Activated CD4-positive, alpha-beta T cell treated with anti-CD3 and anti-CD28 coated beads, Interleukin-2, amount 10 ng/mL, durations not matched to agents 7 days and 5 days (primary cell): Measurements from ENCODE around the gene ARHGAP28. TPM values are rescaled to one million over a fixed set of nuclear protein-coding genes. Genes with fewer than 3 reads are reported as not detected.

Experiments
- CTCF ChIA-PET: fragments of 350-600 bp; sonication (Branson Sonifier 250); formaldehyde crosslinking; loops from one replicate; lab custom pipeline; 2021; ENCODE audit warnings: antibody characterized with exemption; lab: Charles Lee
- POLR2A ChIA-PET: fragments of 350-600 bp; sonication (Branson Sonifier 250); formaldehyde crosslinking; loops from one replicate; lab custom pipeline; 2021; ENCODE audit warnings: antibody characterized with exemption; lab: Charles Lee
- DNase-seq: peaks from one replicate; pipeline ENCODE4 v3.0.0-alpha.2; 2020
- H3K27ac Mint-ChIP-seq: one replicate; pipeline ENCODE4 v1.8.0; 2021; ENCODE audit warnings: mild to moderate bottlenecking, moderate library complexity, mixed read lengths
- H3K27me3 Mint-ChIP-seq: one replicate; pipeline ENCODE4 v1.8.0; 2021; ENCODE audit warnings: mixed read lengths
- H3K36me3 Mint-ChIP-seq: one replicate; pipeline ENCODE4 v1.8.0; 2021; ENCODE audit warnings: low read depth, mixed read lengths
- H3K4me1 Mint-ChIP-seq: one replicate; pipeline ENCODE4 v1.8.0; 2021; ENCODE audit warnings: mixed read lengths
- H3K4me3 Mint-ChIP-seq: one replicate; pipeline ENCODE4 v1.8.0; 2021; ENCODE audit warnings: mild to moderate bottlenecking, moderate library complexity, mixed read lengths
- H3K9me3 Mint-ChIP-seq: one replicate; pipeline ENCODE4 v1.8.0; 2021; ENCODE audit warnings: mixed read lengths
- total RNA-seq, 2 experiments: library from RNA; stranded (reverse); gene quantifications; one replicate each; pipeline ENCODE4 v1.2.3, GENCODE V29; 2021

The ARHGAP28 gene
- total RNA-seq, 2 experiments from 2014 or later: not detected

- POLR2A ChIA-PET: no interaction called here
- H3K27ac Mint-ChIP-seq: no peak overlapping the region
Measured at GRCh38 chr18:6943143-6943542, 213.6 kb downstream of the ARHGAP28 start.

DNA sequence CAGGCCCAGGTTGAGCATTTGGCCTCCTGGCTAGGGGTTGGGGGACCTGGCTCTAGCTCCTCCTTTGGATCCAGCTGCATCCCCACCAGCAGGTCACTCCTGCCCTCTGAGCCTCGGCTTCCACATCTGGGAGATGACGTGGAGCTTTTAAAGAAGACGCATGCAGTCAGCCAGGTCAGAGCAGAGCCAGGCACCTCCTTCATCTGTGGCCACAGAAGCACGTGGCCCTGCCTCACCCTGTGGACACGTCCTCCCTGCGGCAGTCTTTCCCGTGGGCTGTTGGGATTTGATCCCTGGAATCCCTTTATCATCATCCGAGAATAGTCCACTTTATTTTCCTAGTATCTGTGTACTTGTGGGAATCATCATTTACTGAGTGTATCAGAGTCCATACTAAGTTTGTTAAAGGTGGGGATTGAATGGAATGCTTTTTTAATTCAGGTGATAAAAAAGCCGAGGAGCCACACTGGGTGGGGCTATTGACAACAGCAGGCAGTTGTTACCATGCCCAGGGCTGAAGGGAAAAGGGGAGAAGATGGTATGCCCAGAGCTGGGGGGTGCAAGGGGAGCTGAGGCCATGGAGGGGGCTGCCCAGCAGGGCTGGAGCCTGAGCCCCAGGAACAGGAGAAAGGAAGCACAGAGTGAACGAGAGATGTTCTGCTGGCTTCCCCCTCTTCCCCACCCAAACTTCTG is 218.0 kb downstream of the ARHGAP28 start:
- Mint-ChIP-seq H3K9me3 (peaks cover 3% of the 10 kb centered on the region), H3K27ac (no peak overlapping the region), H3K27me3 (no peaks in the 10 kb centered on the region), H3K36me3 (no peaks in the 10 kb centered on the region), H3K4me1 (no peaks in the 10 kb centered on the region), H3K4me3 (no peak overlapping the region)
- ChIA-PET CTCF (interaction anchor here (1.6 kb wide), 1 partner anchor 13 kb away, joined by 5 read pairs; no protein-coding TSS in a partner anchor), POLR2A (no interaction called here)
- no peak for DNase-seq

More at GRCh38 chr18:6943143-6943542, 213.6 kb downstream of the ARHGAP28 start:
- Mint-ChIP-seq H3K4me3 (no peak overlapping the region), H3K27me3 (no peaks in the 10 kb centered on the region), H3K36me3 (no peaks in the 10 kb centered on the region), H3K9me3 (no peaks in the 10 kb centered on the region), H3K4me1 (no peaks in the 10 kb centered on the region)
- CTCF ChIA-PET: interaction anchor here (0.5 to 0.7 kb wide), 2 partner anchors 43 to 1801 kb away, joined by 3 to 4 read pairs; no protein-coding TSS in a partner anchor
- DNase-seq: no peak

GRCh38 chr18:6948281-6949055 is 219.0 kb downstream of the ARHGAP28 start:
- no peak overlapping the region for H3K27ac Mint-ChIP-seq
- no peaks in the 10 kb centered on the region for H3K4me1 Mint-ChIP-seq
- no peak overlapping the region for H3K4me3 Mint-ChIP-seq
- H3K36me3 Mint-ChIP-seq: no peaks in the 10 kb centered on the region
- no peak for DNase-seq
- no peaks in the 10 kb centered on the region for H3K27me3 Mint-ChIP-seq
- CTCF ChIA-PET: no interaction called here
- POLR2A ChIA-PET: no interaction called here
- peaks cover 3% of the 10 kb centered on the region for H3K9me3 Mint-ChIP-seq

GRCh38 chr18:6949800-6950586 is 220.5 kb downstream of the ARHGAP28 start:
- DNase-seq: no peak
- ChIA-PET CTCF (interaction anchor here (0.6 kb wide), 1 partner anchor 238 kb away, joined by 5 read pairs; no protein-coding TSS in a partner anchor), POLR2A (no interaction called here)
- Mint-ChIP-seq H3K27ac (no peak overlapping the region), H3K9me3 (peaks cover 3% of the 10 kb centered on the region), H3K4me1 (no peaks in the 10 kb centered on the region), H3K4me3 (no peak overlapping the region), H3K27me3 (no peaks in the 10 kb centered on the region), H3K36me3 (no peaks in the 10 kb centered on the region)

DNA sequence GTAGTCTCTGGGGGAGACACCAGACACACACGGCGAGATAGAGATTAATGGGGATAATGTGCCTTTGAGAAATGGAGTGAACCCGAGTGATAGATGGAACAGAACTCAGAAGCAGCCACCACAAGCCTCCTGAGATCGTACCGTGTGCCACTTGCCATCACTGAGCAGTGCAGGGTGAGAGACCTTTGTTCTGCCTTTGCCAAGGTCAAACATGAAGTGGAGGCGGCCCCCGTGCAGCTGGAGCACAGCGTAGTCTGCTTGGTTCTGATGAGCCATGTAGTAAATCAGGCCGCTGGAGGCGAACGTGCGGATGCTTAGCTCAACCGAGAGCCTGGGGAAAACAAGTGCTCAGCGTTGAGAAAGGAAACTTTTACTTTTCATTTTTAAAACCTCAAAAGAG is 221.1 kb downstream of the ARHGAP28 start:
- no peak overlapping the region for H3K27ac Mint-ChIP-seq
- POLR2A ChIA-PET: no interaction called here
- H3K27me3 Mint-ChIP-seq: no peaks in the 10 kb centered on the region
- peaks cover 3% of the 10 kb centered on the region for H3K9me3 Mint-ChIP-seq
- H3K4me1 Mint-ChIP-seq: no peaks in the 10 kb centered on the region
- no peaks in the 10 kb centered on the region for H3K36me3 Mint-ChIP-seq
- no peak overlapping the region for H3K4me3 Mint-ChIP-seq
- DNase-seq: no peak
- CTCF ChIA-PET: interaction anchor here (0.6 kb wide), 1 partner anchor 238 kb away, joined by 5 read pairs; no protein-coding TSS in a partner anchor

DNA sequence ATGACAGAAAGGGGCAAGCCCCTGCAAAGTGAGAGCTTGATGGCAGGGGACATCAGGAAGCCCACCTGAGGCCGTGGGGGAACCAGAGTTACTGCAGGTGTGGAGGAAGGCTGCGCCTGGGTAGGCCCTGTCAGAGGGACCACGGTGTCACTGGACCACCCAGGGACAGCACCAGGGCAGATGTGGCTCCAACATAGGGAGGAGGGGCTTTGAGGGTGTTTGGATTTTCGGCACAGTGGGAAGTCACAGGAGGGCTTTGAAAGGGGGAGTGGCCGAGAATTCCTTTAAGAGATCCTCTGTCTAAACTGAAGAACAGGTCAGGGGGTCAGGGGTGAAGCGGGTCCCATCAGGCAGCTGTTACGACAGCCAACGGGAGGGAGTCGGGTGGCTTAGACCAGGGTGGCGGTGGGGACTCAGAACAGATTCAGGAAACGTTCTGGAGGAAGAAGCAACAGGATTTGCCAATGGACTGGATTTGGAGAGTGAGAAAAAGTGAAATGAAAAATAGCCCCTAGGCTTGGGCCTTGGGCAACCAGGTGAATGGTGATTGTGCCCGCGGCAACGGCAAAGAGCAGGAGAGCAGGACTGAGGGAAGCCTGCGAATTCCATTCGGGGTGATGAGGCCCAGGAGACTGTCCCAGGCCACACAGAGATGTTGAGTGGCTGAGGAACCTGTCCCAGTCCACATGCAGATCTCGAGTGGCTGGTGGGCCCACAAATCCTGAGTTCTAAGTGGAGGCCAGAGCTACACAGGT is 222.0 kb downstream of the ARHGAP28 start:
- Mint-ChIP-seq H3K27ac (no peak overlapping the region), H3K9me3 (peaks cover 3% of the 10 kb centered on the region), H3K27me3 (no peaks in the 10 kb centered on the region), H3K36me3 (no peaks in the 10 kb centered on the region), H3K4me3 (no peak overlapping the region), H3K4me1 (no peaks in the 10 kb centered on the region)
- CTCF ChIA-PET: no interaction called here
- POLR2A ChIA-PET: no interaction called here
- DNase-seq: no peak

DNA sequence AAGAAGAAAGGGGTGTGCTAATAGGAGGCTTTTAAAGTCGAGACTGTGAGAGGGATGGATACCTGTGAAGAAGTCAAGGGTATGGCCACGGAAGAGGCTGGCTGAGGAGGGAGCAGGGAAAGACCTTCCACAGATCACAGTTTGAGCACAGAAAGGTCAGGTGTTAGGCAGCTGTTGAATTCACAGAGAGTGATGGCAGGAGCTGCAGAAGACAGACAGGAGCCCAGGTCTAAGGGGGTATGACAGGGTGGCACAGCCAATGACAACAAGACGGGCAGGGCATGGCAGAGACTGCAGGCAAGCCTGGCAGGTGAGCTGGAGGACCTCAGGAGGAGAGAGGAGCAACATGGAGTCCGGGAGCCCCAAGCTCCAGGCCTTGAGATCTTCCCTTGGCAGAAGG is 225.0 kb downstream of the ARHGAP28 start:
- CTCF ChIA-PET: no interaction called here
- Mint-ChIP-seq H3K4me1 (no peaks in the 10 kb centered on the region), H3K27me3 (no peaks in the 10 kb centered on the region), H3K9me3 (peaks cover 3% of the 10 kb centered on the region), H3K36me3 (no peaks in the 10 kb centered on the region), H3K4me3 (no peak overlapping the region), H3K27ac (no peak overlapping the region)
- POLR2A ChIA-PET: no interaction called here
- DNase-seq: no peak

GRCh38 chr18:6955304-6955703 is 225.8 kb downstream of the ARHGAP28 start:
- peaks cover 3% of the 10 kb centered on the region for H3K9me3 Mint-ChIP-seq
- no peaks in the 10 kb centered on the region for H3K36me3 Mint-ChIP-seq
- H3K4me3 Mint-ChIP-seq: no peak overlapping the region
- H3K4me1 Mint-ChIP-seq: no peaks in the 10 kb centered on the region
- CTCF ChIA-PET: no interaction called here
- POLR2A ChIA-PET: no interaction called here
- DNase-seq: no peak
- H3K27ac Mint-ChIP-seq: no peak overlapping the region
- no peaks in the 10 kb centered on the region for H3K27me3 Mint-ChIP-seq

DNA sequence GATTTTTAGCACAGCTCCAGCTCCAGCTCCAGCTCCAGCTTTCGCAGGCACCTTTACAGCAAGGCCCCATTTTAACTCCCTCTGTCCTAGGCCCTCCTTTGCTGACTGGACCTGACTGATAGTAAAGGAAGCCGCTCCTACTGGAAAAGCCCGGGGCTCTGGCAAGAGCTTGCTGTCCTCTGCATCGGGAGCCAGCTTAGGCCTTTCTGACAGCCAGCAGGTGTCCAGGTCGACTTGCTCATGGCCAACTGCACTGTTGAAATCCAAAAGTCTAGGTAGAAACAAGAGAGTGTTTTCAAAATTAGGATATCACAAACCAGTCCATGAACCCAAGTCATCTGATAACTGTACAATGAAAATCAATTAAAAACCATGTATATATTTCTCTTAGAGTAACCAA is 227.0 kb downstream of the ARHGAP28 start:
- no peak overlapping the region for H3K4me3 Mint-ChIP-seq
- no peaks in the 10 kb centered on the region for H3K36me3 Mint-ChIP-seq
- peaks cover 3% of the 10 kb centered on the region for H3K9me3 Mint-ChIP-seq
- no peak for DNase-seq
- no peak overlapping the region for H3K27ac Mint-ChIP-seq
- no peaks in the 10 kb centered on the region for H3K27me3 Mint-ChIP-seq
- POLR2A ChIA-PET: no interaction called here
- CTCF ChIA-PET: no interaction called here
- no peaks in the 10 kb centered on the region for H3K4me1 Mint-ChIP-seq

- DNase-seq: no peak
- Mint-ChIP-seq H3K9me3 (peaks cover under 1% of the 10 kb centered on the region), H3K27ac (no peak overlapping the region), H3K36me3 (no peaks in the 10 kb centered on the region), H3K27me3 (no peaks in the 10 kb centered on the region), H3K4me1 (no peaks in the 10 kb centered on the region), H3K4me3 (no peak overlapping the region)
- CTCF ChIA-PET: no interaction called here
- POLR2A ChIA-PET: no interaction called here
Measured at GRCh38 chr18:6956999-6957398, 227.5 kb downstream of the ARHGAP28 start.

DNA sequence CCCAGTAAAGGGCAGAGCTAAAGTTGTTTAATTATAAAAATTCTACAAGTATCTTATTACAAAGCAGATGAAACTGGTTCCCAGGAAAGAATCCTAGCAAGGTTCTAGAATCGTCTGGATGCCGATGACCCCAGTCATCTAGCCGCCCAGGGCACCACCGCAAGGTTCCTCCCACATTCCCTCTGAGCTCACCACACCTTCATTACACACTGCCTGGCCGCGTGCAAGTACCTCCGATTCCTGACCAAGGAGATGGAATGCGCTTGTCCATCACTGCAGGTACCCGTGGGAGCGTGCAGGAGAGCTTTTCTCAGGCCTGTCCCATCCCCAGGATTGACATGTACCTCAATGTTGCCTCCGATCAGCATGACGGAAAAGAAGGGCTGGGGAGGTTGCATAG is 229.6 kb downstream of the ARHGAP28 start:
- H3K4me1 Mint-ChIP-seq: no peaks in the 10 kb centered on the region

DNA sequence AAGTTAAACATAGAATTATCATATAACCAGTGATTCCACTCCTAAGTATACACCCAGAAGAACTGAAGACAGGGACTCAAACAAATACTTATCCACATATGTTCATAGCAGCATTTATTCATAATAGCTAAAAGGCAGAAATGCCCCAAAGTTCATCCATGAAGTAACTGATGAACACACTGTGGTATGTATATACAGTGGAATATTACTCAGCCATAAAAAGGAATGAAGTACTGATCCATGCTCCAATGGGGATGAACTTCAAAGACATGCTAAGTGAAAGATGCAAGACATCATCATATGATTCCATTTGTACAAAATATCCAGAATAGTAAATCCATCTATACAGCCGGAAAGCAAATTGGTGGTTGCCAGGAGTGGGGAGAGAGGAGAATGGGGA is 230.6 kb downstream of the ARHGAP28 start:
- ChIA-PET POLR2A (no interaction called here), CTCF (no interaction called here)
- Mint-ChIP-seq H3K27ac (no peak overlapping the region), H3K4me3 (no peak overlapping the region), H3K9me3 (no peaks in the 10 kb centered on the region), H3K4me1 (no peaks in the 10 kb centered on the region), H3K27me3 (no peaks in the 10 kb centered on the region), H3K36me3 (no peaks in the 10 kb centered on the region)
- no peak for DNase-seq

More for the DNA sequence above, 229.6 kb downstream of the ARHGAP28 start:
- H3K27me3 Mint-ChIP-seq: no peaks in the 10 kb centered on the region
- ChIA-PET POLR2A (no interaction called here), CTCF (no interaction called here)
- H3K9me3 Mint-ChIP-seq: no peaks in the 10 kb centered on the region
- H3K36me3 Mint-ChIP-seq: no peaks in the 10 kb centered on the region
- no peak for DNase-seq
- no peak overlapping the region for H3K4me3 Mint-ChIP-seq
- H3K27ac Mint-ChIP-seq: no peak overlapping the region
